ENCODE measurements around the gene HDHD5.

DNA sequence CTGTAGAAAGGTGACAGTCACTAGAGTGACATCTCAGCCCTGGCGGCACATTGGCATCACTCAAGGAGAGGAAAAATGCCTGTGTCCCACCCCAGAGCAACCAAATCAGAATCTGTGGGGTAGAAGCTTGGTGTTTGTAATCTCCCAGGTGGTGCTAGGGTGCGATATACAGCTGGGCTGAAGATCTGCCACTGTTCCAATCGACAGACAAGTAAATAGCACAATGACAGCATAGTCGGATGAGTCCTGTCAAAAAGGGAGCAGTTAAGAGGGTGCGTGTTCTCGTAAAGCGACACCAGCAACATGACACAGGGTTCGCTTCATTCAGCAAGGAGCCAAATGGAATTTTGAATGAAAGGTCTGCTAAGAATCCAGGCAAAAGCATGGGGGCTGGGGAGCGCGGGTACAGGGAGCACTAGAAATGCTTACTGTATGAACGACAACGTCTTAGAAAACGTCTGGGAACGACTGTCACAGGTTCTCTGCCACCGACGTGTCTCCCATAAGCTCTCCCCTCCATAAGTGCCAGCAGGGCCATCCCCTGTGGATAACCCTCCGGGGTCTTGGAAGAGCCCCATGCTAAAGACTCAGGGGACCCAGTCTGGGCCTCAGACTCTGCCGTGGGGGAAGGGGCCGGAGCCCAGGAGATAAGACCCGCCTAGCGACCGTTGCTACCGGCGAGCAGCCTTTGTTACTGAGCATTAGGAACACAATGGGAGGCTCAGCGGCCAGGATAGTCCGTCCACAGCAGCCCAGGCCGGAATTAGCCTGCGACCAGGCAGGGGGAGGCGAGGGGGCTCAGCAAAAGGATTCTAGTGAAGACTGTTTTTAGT is 39.3 kb upstream of the HDHD5 start:
- TF ChIP-seq, protein P1, sequence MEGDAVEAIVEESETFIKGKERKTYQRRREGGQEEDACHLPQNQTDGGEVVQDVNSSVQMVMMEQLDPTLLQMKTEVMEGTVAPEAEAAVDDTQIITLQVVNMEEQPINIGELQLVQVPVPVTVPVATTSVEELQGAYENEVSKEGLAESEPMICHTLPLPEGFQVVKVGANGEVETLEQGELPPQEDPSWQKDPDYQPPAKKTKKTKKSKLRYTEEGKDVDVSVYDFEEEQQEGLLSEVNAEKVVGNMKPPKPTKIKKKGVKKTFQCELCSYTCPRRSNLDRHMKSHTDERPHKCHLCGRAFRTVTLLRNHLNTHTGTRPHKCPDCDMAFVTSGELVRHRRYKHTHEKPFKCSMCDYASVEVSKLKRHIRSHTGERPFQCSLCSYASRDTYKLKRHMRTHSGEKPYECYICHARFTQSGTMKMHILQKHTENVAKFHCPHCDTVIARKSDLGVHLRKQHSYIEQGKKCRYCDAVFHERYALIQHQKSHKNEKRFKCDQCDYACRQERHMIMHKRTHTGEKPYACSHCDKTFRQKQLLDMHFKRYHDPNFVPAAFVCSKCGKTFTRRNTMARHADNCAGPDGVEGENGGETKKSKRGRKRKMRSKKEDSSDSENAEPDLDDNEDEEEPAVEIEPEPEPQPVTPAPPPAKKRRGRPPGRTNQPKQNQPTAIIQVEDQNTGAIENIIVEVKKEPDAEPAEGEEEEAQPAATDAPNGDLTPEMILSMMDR (IDR thresholded peaks at IDR 0.05), result no peak
- TF ChIP-seq POLR2A (IDR thresholded peaks at IDR 0.05), result no peak

Data from uterus (tissue), 2 donors.